Sigmoid colon (tissue), 4 donors: ENCODE results near the gene DGAT2.

ENCODE experiments used
- EP300 ChIP-seq, 4 donors: sonication (generic); formaldehyde crosslinking; IDR thresholded peaks; one replicate each; pipeline ENCODE4 v1.6.1; 2017; ENCODE audit warnings: antibody characterized with exemption in 4 of 4
- POLR2AphosphoS5 ChIP-seq, 4 donors: sonication (generic); formaldehyde crosslinking; IDR thresholded peaks; one replicate each; pipeline ENCODE4 v1.6.1; 2017; ENCODE audit warnings: antibody characterized with exemption in 4 of 4
- TF ChIP-seq, protein P1 (sequence below), 4 experiments: fragments of 450-650 bp in 3 of 4; fragments of 200-600 bp in 1 of 4; IDR thresholded peaks; one replicate each; pipeline ENCODE4 v1.5.1; 2016 to 2019; ENCODE audit warnings: antibody characterized with exemption in 4 of 4, mild to moderate bottlenecking in 3 of 4, moderate library complexity in 2 of 4

DNA sequence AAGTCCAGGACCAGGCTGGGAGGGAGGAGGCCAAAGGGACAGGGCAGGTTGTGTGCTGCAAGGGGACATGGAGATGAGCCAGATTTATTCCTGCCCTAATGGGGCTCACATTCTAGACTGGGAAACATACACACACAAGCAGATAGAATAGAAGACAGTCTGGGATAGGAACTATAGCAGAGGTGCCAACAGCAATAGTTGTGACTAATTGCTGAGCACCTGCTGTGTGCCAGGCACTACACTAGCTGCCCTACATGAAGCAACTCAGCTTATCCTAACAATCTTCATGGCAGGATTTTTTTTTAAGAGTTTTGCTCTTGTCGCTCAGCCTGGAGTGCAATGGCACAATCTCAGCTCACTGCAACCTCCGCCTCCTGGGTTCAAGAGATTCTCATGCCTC, 39.6 kb upstream of the DGAT2 start:
- TF ChIP-seq, protein P1, sequence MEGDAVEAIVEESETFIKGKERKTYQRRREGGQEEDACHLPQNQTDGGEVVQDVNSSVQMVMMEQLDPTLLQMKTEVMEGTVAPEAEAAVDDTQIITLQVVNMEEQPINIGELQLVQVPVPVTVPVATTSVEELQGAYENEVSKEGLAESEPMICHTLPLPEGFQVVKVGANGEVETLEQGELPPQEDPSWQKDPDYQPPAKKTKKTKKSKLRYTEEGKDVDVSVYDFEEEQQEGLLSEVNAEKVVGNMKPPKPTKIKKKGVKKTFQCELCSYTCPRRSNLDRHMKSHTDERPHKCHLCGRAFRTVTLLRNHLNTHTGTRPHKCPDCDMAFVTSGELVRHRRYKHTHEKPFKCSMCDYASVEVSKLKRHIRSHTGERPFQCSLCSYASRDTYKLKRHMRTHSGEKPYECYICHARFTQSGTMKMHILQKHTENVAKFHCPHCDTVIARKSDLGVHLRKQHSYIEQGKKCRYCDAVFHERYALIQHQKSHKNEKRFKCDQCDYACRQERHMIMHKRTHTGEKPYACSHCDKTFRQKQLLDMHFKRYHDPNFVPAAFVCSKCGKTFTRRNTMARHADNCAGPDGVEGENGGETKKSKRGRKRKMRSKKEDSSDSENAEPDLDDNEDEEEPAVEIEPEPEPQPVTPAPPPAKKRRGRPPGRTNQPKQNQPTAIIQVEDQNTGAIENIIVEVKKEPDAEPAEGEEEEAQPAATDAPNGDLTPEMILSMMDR (IDR thresholded peaks at IDR 0.05) = no peak
- TF ChIP-seq POLR2AphosphoS5 (IDR thresholded peaks at IDR 0.05) (no peak), EP300 (IDR thresholded peaks at IDR 0.05) (no peak)
